GM19328 (cell line): ENCODE measurements around the gene GABRP.
"Not testable (repeated sequence)": the region's sequence is repeated elsewhere in the genome, so short reads cannot be mapped to it uniquely, and the experiment has no call there.

ENCODE experiments used
- ATAC-seq: cut with Tn5 transposase; IDR thresholded peaks from one replicate; pipeline ENCODE4 v1.9.1; 2021; ENCODE audit warnings: mild to moderate bottlenecking, moderate library complexity; ENCODE audit not compliant: unreplicated experiment

The GABRP gene

GRCh38 chr5:170791325-170791954 lies 7.9 kb downstream of the GABRP start:
- no peak for ATAC-seq

- ATAC-seq = no peak
Observed at GRCh38 chr5:170792878-170793277, 9.4 kb downstream of the GABRP start.

- ATAC-seq = no peak
Observed at GRCh38 chr5:170795154-170795553, 11.6 kb downstream of the GABRP start.

- ATAC-seq = no peak
Observed at GRCh38 chr5:170805666-170806065, 22.1 kb downstream of the GABRP start.

DNA sequence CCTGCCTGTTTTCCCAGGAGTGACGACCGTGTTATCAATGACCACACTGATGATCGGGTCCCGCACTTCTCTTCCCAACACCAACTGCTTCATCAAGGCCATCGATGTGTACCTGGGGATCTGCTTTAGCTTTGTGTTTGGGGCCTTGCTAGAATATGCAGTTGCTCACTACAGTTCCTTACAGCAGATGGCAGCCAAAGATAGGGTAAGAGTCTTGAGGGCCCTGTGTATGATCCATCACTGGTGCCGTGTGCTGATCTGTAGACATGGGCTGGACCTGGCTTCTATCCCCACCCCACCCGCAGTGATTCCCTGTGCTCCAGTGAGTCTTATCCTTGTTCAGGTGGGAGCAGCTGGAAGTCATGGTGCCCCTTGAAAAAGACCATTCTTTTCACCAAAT lies 26.0 kb downstream of the GABRP start:
- no peak for ATAC-seq

DNA sequence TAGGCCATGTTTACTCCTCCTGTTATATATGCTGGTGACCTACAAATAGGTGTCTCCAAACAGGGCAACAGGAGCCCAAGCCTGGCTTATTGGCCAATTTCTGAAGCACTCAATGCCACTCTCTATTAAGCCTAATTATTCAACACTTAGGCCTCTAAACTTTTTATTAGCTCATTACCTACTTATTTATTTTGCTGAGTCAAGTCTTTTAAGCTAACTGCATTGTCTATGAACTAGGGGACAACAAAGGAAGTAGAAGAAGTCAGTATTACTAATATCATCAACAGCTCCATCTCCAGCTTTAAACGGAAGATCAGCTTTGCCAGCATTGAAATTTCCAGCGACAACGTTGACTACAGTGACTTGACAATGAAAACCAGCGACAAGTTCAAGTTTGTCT lies 28.2 kb downstream of the GABRP start:
- ATAC-seq = no peak

GRCh38 chr5:170813231-170813630 lies 29.7 kb downstream of the GABRP start:
- no peak for ATAC-seq

GRCh38 chr5:170817195-170817594 lies 33.7 kb downstream of the GABRP start:
- ATAC-seq = no peak

DNA sequence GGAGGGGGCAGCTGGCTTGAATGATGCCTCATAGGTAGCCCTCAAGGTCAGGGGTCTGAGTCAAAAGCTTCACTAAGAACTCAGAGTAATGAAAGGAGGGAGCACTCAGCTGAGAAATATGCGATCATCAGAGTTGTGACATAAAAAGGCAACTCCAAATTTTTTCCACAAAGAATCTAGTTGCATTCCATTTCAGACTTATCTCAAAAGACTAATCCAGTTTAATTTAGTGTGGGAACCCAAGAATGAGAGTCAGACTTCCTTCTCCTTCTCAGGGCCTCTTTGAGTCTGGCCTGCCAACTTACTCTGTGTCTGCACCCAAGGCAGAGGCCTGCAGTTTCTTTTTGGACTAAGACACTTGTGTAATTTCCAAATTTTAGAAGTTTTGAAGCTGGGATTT lies 34.7 kb downstream of the GABRP start:
- no peak for ATAC-seq

GRCh38 chr5:170819824-170820223 lies 36.3 kb downstream of the GABRP start:
- ATAC-seq = no peak

DNA sequence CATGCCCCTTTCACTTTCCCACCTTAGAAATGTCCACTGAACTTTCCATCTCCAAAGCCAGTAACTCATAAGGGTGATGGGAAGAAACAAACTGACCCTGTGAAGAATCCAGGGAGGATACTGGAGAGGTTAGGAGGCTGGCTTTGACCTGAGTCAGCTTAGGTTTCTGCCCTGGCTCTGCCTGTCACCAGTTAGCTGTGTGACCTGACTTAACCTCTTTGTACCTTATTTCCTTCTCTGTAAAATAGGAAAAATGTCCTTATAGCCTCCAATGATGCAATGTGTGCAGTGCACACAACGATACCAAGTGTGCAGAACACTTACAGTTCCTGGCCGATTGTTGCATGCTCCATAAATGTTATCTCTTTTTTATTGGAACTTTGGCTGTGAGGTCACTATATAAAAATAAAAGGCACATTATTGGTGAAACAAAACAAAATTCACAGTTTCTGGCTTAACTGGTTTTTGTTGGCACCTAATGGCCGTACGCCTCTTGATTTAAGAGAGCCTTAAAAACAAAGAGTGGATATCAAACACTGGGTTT lies 37.8 kb downstream of the GABRP start:
- no peak for ATAC-seq

GRCh38 chr5:170826117-170826516 lies 42.6 kb downstream of the GABRP start:
- ATAC-seq = no peak

GRCh38 chr5:170832241-170832640 lies 48.7 kb downstream of the GABRP start:
- ATAC-seq = no peak

DNA sequence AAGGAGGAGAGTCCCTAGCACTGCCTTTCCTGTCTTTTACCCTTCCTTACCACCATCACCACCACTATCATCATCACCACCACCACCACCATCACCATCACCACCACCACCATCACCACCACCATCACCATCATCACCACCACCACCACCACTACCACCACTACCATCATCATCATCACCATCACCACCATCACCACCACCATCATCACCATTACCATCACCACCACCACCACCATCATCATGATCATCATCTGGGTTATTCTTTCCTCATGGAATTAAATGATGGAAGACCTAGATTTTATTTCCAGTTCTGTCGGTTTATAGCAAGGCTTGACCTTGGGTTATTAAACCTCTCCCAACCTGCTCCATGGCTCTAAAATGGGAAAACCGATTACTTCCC lies 50.5 kb downstream of the GABRP start:
- ATAC-seq = not testable (repeated sequence)

DNA sequence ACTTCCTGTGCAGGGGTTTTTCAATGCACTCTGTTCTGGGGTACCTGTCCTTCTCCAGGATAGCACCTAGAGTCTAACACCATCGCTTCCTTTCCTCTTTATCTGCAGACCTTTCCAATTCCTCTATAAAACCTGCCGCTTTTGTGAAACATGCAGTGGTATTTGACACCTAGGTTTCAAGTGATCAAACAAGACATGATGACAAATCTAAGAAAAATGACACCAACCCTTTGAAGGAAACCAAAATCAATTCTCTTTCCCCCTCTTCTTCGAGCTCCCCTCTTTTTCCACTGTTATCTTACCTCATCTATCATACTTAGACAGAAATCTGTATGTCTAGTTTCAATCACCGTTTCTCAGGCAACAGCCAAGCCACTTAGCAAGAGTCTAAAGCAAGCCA lies 52.7 kb downstream of the GABRP start:
- ATAC-seq = no peak

DNA sequence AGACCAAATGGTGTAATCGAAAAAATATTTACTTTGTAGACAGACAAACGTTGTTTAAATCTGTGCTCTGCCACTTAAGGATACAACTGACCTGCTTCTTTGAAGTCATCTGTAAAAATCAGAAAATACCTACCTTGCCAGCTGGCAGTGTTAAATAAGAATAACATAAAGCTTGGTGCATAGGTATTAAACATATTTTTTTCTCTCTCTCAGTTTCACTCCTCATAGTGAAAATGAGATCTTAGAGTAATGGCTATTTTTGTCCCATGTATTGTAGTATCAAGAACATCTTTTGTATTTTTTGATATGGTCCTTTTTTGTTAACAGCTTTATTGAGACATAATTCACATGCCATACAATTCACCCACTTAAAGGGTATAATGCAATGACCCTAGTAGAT lies 60.3 kb downstream of the GABRP start:
- no peak for ATAC-seq

- ATAC-seq = no peak
Observed at GRCh38 chr5:170844651-170845050, 61.1 kb downstream of the GABRP start.

DNA sequence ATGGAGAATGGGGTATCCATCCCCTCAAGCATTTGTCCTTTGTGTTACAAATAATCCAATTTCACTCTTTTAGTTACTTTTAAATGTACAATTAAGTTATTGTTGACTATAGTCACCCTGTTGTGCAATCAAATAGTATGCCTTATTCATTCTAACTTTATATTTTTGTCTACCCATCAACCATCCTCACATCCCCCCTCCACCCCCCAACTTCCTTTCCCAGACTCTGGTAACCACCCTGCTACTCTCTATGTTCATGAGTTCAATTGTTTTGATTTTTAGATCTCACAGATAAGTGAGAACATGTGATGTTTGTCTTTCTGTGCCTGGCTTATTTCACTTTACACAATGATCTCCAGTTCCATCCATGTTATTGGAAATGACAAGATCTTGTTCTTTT lies 62.9 kb downstream of the GABRP start:
- no peak for ATAC-seq

DNA sequence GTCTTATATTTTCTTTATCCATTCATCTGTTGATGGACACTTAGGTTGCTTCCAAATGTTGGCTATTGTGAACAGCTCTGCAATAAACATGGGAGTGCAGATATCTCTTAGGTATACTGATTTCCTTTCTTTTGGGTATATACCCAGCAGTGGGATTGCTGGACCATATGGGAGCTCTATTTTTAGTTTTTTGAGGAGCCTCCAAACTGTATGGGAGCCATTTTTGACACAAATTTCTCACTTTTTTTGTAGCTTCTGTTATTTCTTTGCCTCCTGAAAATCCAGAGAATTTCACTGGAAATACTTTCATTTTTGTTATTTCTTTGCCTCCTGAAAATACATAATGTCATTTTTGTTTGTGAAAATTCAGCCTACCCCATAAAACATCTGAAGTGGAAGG lies 63.3 kb downstream of the GABRP start:
- no peak for ATAC-seq

DNA sequence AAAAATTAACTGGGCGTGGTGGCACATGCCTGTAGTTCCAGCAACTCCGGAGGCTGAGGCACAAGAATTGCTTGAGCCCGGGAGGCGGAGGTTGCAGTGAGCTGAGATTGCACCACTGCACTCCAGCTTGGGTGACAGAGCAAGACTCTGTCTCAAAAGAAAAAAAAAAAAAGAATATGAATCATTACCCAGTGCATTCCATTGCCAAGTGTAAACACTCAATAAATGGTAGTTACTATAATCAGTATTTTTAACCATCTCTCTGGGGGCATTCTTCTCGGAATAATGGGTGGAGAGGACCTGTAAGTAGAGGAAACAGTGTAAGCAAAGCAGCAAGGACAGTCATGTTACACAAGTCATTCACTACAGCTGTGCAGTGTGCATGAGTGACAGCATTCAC lies 64.5 kb downstream of the GABRP start:
- ATAC-seq = no peak

GRCh38 chr5:170849374-170849773 lies 65.8 kb downstream of the GABRP start:
- ATAC-seq = no peak

- ATAC-seq = no peak
Observed at GRCh38 chr5:170854566-170854965, 71.0 kb downstream of the GABRP start.

DNA sequence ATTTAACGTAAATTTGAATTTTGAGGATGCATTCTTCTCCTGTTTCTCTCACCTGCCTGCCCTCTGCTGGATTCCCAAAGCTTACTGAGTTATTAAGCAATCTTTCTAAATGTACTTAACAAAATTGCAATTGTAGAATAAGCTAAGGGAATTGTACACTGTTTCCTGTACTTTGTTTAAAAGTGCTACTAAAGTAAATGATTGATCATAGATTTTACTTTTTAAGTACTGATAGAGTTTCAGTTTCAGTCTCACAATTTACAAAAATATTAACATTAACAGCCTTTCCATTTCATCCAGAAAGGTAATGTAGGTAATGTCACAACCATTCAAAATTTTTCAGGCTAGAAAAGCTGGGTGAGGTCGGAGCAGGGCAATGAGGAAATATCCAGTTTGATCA lies 73.5 kb downstream of the GABRP start:
- no peak for ATAC-seq
